HG03039 (cell line): ENCODE measurements around the gene GLG1.
A peak's percentile ranks its signal among the peaks of the same experiment; 100 is the strongest.

Source experiments
- ATAC-seq: cut with Tn5 transposase; IDR thresholded peaks from one replicate; pipeline ENCODE4 v1.9.1; 2021; ENCODE audit warnings: mild to moderate bottlenecking, moderate library complexity; ENCODE audit not compliant: unreplicated experiment

GLG1 gene

DNA sequence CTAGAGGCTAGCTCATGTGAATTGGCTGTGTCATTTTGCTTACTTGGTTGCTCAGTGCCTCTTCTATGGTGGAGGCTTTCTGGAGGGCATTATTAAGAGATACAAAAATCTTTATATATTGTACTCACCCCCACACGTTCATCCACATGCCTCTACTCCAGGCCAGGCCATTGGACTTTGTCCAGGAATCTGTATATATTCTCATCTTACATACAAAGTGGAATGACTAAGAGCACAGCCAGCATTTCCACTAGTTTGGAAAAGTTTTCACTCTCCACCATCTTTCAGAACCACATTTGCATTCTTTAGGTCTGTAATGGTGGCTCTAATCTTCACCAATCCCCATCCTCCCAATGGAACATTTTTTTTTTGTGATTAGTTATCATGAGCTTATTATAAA, 4.8 kb upstream of the GLG1 start:
- no peak for ATAC-seq

DNA sequence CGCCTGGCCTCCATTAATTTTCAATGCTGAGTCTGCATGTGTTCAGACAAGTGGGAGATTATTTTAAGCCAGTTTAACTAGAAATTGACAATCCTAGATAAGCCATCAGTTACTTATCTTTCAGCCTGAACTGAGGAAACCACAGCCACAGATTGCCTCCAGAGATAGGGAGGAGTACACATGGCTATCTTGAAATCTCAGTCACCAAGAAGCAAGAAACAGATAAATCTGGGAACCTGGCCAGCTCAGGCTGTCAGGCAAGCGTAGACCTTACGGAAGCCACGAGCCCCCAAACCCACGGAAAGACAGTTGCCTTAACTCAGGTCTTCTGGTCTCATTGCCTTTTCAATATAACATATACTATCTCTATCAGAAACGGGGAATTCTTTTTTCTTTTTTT, 2.0 kb upstream of the GLG1 start:
- no peak for ATAC-seq

DNA sequence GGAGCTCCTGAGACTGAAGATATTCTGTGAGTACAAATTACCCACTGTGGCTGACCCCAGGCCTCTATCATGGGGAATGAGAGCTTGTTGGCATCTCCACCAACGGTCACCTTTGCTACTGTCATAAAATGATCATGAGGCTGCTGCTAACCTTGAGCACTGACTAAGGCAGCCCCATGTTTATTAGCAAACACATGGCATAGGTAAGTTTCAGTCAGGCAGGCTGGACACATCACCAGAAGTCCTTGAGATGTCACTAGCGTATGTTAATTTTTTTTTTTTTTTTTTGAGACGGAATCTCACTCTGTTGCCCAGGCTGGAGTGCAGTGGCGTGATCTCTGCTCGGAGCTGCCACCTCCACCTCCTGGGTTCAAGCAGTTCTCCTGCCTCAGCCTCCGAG, 1.5 kb upstream of the GLG1 start:
- no peak for ATAC-seq

DNA sequence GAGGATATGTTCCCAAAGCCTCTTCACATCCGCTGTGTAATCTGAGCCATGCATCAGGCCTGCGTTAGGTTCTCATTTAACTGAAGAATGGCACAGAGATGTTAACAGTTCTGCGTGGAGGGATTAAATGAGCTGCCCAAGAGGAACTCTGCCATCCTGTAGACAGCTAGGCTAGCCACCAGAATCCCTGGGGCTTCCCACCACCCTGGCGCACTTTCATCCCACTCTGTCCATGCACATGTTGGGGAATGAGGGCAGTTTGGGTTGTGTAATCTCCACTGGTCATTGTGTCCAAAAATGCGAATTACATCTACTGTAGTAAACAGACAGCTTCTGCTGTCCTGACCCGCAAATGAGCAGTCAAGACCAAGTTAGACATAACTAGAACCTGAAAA, 1.0 kb upstream of the GLG1 start:
- no peak for ATAC-seq

DNA sequence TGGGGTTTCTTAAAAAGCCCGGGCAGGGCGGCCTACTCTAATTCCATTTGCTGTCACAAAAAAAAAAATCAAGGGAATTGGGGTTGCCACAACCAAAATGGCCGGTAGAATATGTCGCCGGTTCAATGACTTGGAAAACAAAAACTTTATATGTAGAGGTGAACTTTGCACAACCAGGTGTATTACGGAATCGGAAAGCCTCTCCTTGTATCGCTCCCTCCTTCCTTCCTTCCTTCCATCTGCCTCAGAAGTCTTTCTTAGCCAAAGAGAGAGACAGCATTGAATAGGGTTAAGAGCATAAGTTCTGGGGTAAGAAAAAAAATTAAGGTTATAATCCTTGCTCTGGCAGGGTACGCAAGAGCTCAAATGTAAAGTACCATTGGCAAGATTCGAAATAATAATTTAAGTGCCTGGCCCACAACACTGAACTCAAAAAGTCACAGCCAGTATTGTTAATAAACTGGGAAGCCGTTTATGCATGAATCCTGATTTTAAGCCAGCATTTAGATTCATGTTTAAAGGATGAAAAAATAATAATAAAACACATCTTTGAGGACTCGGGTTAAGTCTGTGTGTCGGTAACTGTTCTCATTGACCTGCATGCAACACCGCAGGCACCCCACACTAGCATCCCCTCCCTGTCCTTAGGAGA, 522 bp upstream of the GLG1 start:
- no peak for ATAC-seq

DNA sequence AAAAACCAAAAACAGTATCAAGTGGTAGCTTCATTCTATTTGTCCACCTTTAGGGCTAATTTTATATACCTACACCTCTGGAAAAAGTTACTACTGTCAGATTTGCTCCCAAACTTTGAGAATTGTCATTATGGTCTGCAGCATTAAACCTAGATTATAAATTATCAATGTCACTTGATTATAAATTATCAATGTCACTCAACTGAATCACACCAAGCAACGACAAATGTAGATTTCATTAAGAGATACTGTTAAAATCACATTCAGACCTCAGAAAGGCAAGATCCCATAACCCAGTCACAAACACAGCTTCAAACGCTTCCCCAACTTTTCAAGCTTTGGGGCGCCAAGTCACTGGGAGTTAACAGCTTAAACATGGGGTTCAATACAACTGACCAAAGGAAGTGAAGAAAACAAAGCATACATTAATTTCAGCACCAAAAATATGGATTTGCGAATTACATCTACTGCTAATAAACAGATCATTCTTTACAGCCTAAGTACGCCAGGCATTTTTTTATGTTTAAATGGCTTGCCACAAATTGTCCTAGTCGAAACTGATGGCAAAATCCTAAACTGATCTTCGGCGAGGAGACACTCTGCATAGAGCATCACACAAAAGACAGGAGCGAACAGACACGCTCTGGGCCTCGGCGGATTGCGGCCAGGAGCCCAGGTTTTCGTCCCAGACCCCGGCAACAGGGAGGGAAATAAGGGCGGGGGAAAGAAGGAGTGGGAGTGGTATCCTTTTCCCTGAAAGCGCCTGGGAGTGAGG, 981 bp downstream of the GLG1 start:
- peak; percentile 4 for ATAC-seq

DNA sequence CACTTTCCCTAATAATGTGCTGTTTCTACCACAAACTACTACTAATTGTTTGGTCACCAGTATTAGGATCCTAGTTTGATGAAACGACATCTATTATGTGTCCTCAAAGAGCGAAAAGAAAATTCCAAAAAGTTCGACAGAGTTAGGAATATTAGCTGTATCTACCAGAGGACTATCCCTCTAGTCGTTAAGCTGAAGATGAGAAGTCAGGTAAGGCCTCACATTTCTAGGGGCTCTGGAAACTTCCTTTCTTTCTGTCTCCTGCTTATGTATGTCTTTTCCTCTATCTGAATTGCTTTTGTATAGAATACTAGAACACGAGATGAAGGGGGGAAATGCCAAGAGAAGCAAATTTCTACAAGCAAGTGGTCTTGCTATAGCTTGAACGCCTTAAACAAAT, 1.6 kb downstream of the GLG1 start:
- no peak for ATAC-seq

DNA sequence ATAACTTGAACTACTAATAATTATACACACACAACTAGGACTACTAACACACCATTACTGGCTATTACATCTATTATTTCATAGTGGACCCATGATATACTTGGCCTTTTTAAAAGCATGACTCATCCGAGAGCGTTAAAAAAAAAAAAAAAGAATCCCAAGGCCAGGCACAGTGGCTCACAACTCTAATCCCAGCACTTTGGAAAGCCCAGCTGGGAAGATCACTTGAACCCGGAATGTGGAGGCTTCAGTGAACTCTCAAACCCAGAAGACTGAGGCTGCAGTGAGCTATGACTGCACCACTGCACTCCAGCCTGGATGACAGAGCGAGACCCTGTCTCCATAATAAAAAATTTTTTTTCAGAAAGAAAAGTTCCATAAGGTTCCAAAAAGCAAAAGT, 3.1 kb downstream of the GLG1 start:
- no peak for ATAC-seq

DNA sequence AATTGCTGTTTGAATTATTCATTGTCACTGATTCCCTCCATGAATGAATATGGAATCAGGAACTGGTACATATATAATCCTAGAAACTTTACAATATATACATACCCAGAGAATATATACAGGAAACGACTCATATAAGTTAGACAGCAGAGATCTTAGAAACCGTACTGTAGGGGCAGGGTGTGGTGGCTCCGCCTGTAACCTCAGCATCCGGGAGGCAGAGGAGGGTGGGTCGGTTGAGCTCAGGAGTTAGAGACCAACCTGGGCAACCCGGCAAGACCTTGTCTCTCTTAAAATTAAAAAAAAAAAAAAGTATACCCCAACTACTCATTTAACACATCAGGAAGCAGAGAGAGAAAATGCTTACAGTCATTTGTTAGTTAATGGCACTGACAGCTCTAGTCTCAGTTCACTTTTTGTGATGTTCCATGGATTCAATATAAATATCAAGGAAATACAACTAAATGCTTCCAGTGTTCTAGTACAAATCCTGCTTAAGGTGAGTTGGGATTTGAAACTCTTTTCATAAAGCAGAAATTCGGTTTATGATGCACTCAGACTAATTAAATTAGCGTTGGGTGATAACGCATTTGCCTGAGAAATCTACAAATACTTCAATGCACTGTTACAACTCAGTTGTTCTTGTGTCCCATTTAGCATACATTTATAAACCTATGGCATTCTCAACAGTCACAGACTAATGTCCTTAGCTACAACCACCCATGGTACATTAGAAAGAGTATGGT, 5.6 kb downstream of the GLG1 start:
- no peak for ATAC-seq

DNA sequence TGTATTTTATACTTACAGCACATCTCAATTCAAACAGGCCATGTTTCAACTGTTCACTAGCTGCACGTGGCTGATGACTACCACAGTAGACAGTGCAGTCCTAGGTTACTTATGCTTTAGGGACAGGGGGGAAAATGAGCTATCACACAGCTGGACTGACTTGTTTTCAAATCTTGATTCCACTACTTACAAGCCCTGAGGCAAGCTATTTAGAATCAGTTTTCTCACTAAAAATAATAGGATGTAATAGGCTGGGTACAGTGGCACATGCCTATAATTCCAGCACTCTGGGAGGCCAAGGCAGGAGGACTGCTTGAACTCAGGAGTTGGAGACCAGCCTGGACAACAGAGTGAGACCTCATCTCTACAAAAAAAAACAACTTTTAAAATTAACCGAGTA, 10.3 kb downstream of the GLG1 start:
- ATAC-seq, result no peak

DNA sequence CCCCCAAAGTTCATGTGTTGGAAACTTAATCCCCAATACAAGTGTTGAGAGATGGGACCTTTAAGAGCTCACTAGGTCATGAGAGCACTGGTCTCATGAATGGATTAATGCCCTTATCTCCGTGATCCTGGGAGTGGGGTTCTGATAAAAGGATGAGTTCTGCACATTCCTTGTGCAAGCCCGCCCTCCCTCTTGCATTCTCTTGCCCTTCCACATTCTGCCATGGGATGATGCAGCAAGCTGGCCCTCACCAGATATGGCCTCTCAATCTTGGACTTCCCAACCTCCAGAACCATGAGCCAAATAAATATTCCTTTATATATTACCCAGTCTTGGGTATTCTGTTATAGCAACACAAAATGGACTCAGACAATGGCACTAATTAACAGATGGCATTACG, 14.1 kb downstream of the GLG1 start:
- ATAC-seq, result no peak

DNA sequence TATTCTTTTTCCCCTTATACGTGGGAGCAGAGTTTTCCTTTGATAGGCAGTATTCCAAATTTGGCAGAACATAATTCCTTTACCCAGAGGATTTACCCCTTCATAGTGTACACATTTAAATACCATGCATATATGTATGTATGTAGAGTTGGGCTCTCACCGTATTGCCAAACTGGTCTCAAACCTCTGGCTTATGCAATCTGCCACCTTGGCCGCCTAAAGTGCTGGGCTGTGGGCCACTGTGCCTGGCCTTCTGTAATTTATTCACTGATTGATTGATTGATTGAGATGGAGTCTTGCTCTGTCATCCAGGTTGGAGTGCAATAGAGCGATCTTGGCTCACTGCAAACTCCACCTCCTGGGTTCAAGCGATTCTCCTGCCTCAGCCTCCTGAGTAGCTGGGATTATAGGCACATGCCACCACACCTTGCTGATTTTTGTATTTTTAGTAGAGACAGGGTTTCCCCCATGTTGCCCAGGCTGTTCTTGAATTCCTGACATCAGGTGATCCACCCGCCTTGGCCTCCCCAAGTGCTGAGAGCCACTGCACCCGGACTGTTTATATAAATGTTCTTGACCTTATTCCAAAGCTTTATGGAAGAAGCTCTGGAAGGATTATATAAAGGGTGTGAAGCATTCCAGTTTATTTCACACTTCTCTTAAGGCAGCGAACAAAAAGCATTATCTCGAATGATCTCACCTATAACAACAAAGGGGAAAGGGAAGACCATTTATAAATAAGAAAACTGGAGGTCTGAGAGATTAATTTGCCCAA, 14.9 kb downstream of the GLG1 start:
- ATAC-seq, result no peak

DNA sequence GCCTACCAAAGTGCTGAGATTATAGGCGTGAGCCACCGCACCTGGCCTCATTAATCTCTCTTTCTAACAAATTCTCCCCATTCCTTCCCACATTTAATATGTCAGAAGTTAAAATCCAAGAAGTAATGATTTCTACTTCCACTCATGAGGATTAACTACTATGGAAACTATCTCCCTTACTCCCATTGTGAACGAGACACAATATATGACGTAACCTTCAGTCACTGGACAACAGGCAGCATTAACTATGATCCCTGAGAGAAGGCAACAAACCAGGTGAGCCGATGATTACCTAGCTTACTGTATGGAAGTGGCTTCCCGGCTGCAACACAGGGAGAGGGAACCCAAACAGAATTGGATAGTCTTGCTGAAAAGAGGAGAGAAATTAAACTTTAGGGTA, 20.0 kb downstream of the GLG1 start:
- no peak for ATAC-seq

DNA sequence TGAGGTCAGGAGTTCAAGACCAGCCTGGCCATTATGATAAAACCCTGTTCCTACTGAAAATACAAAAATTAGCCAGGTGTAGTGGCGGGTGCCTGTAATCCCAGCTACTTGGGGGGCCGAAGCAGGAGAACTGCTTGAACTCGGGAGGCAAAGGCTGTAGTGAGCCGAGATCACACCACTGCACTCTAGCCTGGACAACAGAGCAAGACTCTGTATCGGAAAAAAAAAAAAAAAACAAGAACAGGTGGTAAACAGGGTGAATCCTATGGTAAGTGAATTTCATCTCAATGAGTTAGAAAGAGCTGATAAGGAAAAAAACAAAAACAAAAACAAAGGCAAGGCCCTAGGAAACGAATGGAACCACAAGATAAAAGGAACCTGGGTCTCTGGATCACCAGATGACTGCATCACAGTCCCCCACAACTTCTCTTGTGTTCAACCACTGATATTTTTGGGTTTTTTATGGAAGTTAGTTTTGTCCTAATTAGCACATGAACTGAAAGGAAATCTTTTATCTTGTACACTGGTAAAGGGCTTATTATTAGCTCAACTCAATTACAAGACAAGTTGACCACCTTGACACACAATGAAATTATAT, 21.0 kb downstream of the GLG1 start:
- ATAC-seq, result no peak

DNA sequence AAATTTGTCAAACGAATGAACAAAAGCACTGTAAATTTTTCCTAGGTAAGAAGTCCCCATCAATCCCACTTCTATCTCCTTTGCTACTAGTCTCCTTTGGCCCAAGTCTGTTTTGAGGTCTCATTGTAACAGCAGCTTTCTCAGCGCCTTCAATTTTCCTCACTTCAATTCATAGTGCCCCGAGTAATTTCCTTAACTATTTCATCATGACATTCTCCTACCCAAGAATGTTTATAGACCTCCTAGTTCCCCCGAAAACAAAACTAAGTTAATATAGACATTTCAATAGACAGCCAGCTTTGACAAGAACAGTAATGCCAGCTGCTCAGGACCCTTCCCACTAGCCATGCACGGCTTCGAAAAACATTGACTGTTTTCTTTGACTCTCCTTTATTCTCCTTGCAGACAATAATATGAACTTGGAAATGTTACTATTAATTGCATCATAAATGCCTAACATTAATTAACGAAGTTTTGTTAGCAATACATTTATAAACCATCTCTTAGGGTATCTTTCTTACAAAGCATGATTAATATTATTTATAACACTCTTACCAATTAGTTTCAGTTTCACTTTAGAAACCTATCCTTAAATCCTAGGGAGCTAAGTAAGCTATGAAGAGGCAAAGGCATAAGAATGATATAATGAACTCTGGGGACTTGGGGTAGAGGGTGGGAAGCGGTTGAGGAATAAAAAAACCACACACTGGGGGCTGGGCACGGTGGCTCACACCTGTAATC, 22.8 kb downstream of the GLG1 start:
- no peak for ATAC-seq

DNA sequence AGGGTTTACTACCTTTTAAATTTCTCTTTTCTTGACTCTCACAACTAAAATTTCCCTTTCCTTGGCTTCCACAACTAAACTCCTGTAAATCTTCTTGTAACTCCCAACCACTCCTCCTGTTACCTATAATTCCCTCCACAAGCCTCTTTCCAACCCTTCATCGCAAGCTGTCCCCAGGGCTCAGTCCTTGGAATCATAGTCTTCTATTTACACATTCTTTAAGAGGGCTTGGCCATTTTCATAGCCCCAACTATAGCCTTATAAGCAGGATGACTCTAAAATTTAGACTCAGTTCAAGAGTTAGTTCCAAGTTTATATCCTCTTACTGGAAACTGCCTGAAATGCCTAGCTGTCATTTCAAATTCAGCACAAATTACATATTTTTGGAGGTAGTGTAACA, 23.9 kb downstream of the GLG1 start:
- ATAC-seq, result no peak

DNA sequence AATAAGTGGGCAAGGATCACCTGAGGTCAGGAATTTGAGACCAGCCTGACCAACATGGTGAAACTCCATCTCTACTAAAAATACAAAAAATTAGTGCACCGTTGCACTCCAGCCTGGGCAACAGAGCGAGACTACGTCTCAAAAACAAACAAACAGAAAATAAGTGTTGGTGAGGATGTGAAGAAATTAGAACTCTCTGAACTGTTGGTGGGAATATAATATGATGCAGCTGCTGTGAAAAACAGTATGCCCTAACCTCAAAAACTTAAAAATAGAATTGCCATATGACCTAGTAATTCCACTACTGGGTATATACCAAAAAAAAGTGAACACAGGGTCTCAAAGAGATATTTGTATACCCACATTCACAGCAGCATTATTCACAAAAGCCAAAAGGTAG, 26.1 kb downstream of the GLG1 start:
- ATAC-seq, result no peak

DNA sequence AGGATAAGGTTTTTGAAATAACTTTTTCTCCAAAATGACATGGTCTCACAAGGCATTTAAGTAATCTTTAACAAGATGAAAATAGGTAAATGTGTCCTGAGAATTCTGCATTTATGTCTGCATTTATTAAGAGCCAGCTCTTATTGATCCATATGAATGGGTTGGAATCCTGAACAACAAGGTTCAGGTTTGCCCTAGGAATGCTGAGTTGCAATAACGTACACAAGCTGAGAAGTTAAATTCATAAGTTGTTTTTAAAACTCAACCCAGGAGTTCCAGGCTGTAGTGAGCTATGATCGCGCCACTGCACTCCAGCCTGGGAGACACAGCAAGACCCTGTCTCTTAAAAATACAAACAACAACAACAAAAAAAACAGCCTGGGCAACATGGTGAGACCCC, 28.1 kb downstream of the GLG1 start:
- ATAC-seq, result no peak

DNA sequence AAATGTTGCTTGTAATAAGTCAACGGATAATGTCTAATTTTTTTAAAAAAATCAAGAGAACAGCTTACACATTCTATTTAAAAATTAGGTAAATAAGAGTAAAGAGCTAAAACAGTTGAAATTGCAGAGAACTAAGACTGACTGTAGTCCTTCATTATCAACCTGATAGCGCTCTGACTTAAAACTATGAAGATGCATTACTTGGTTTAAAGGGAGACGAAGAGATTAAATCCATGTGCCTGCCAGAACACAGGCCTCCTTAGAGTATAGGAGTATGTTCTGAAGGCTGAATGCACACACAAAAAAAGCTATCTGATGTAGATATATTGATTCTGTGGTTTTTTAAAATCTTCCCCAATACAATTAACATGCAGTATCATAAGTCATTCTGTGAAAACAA, 28.5 kb downstream of the GLG1 start:
- ATAC-seq, result no peak

DNA sequence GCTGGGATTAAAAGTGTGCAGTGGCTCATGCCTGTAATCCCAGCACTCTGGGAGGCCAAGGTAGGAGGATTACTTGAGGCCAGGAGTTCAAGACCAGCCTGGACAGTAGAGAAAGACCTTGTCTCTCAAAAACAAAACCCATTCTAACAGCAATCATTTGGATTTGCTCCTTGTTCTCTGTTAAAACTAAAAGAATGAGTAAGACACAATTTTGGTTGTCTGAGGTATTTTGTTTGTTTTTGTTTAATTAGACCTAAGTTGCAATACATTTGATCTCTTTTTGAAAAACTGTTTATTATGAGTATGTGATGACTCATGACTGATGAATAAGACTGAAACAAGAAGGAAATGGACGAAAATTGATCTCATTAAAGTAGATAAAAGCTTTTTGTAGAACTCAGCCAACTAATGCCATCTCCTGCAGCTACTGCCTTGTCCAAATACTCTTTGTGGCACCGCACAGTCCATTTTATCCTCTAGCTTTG, 29.0 kb downstream of the GLG1 start:
- no peak for ATAC-seq
